HEK293 (cell line): ENCODE results near the gene GPR146.

ENCODE experiments used
- CTCF ChIA-PET: fragments of 350-600 bp; formaldehyde crosslinking; extraction: SDS; loops from one replicate; lab custom pipeline; 2021; ENCODE audit warnings: antibody characterized with exemption; lab: Yijun Ruan, JAX
- POLR2A ChIA-PET: fragments of 300-600 bp; formaldehyde crosslinking; extraction: SDS; loops from one replicate; lab custom pipeline; 2020; ENCODE audit warnings: antibody characterized with exemption, inconsistent platforms; lab: Yijun Ruan, JAX
- H3K27ac ChIP-seq: fragments of 200-500 bp; sonication (Bioruptor generic); 2 replicates; pipeline ENCODE4 v1.5.1; 2014; ENCODE audit warnings: low read depth, low read length, control low read depth, inconsistent platforms; ENCODE audit errors: extremely low read depth
- H3K36me3 ChIP-seq, 2 experiments: fragments of 200-500 bp in 1 of 2; sonication (Bioruptor generic) in 1 of 2; 1 replicate in 1 of 2; 2 replicates in 1 of 2; pipeline ENCODE4 v1.5.1; 2014 to 2017; ENCODE audit warnings: inconsistent platforms in 2 of 2, low read length in 2 of 2; ENCODE audit not compliant: control insufficient read depth in 2 of 2, insufficient read depth in 1 of 2
- H3K4me1 ChIP-seq: fragments of 200-500 bp; sonication (Bioruptor generic); 2 replicates; pipeline ENCODE4 v1.5.1; 2014; ENCODE audit warnings: mild to moderate bottlenecking, low read length, inconsistent platforms; ENCODE audit not compliant: control insufficient read depth, insufficient read depth
- H3K4me3 ChIP-seq: 2 replicates; pipeline ENCODE4 v1.5.1; 2011; ENCODE audit warnings: low read depth, mild to moderate bottlenecking, control low read depth, low read length, moderate library complexity
- H3K9me3 ChIP-seq: fragments of 200-500 bp; sonication (Bioruptor generic); 2 replicates; pipeline ENCODE4 v1.5.1; 2014; ENCODE audit warnings: low read depth, low read length, inconsistent platforms; ENCODE audit not compliant: control insufficient read depth, insufficient read depth
- KLF7 ChIP-seq: fragments of 450-650 bp; formaldehyde crosslinking; IDR thresholded peaks from 2 replicates; pipeline ENCODE4 v1.5.1; 2016; ENCODE audit warnings: missing biosample characterization, missing genetic modification characterization, borderline replicate concordance
- MEIS1 ChIP-seq: sonication (generic); formaldehyde crosslinking; IDR thresholded peaks from 2 replicates; pipeline ENCODE4 v1.8.1; 2022; ENCODE audit warnings: missing genetic modification reagents, mild to moderate bottlenecking, borderline replicate concordance
- PRDM6 ChIP-seq: fragments of 450-650 bp; formaldehyde crosslinking; IDR thresholded peaks from 2 replicates; pipeline ENCODE4 v1.5.1; 2017; ENCODE audit warnings: missing biosample characterization, missing genetic modification characterization
- ZFP37 ChIP-seq: fragments of 450-650 bp; formaldehyde crosslinking; IDR thresholded peaks from 2 replicates; pipeline ENCODE4 v1.5.1; 2016; ENCODE audit warnings: missing biosample characterization, missing genetic modification characterization
- ZNF10 ChIP-seq: fragments of 450-650 bp; formaldehyde crosslinking; IDR thresholded peaks from 2 replicates; pipeline ENCODE4 v1.5.1; 2017; ENCODE audit warnings: missing biosample characterization, missing genetic modification characterization
- ZNF114 ChIP-seq: fragments of 450-650 bp; formaldehyde crosslinking; IDR thresholded peaks from 2 replicates; pipeline ENCODE4 v1.5.0; 2017; ENCODE audit warnings: missing biosample characterization, missing genetic modification characterization
- ZNF155 ChIP-seq: fragments of 450-650 bp; formaldehyde crosslinking; IDR thresholded peaks from 2 replicates; pipeline ENCODE4 v1.5.1; 2016; ENCODE audit warnings: missing biosample characterization, missing genetic modification characterization
- ZNF2 ChIP-seq: fragments of 450-650 bp; formaldehyde crosslinking; IDR thresholded peaks from 2 replicates; pipeline ENCODE4 v1.5.1; 2016; ENCODE audit warnings: missing biosample characterization, missing genetic modification characterization
- ZNF280C ChIP-seq: fragments of 450-650 bp; formaldehyde crosslinking; IDR thresholded peaks from 2 replicates; pipeline ENCODE4 v1.5.1; 2016; ENCODE audit warnings: missing biosample characterization, missing genetic modification characterization
- ZNF354C ChIP-seq: fragments of 450-650 bp; formaldehyde crosslinking; IDR thresholded peaks from 2 replicates; pipeline ENCODE4 v1.5.1; 2016; ENCODE audit warnings: missing biosample characterization, missing genetic modification characterization, low read depth, borderline replicate concordance
- ZNF513 ChIP-seq: fragments of 450-650 bp; IDR thresholded peaks from 2 replicates; pipeline ENCODE4 v1.5.1; 2018; ENCODE audit warnings: missing biosample characterization, missing genetic modification characterization
- ZNF571 ChIP-seq: fragments of 450-650 bp; formaldehyde crosslinking; IDR thresholded peaks from 2 replicates; pipeline ENCODE4 v1.5.0; 2017; ENCODE audit warnings: missing biosample characterization, missing genetic modification characterization
- ZNF610 ChIP-seq: fragments of 450-650 bp; formaldehyde crosslinking; IDR thresholded peaks from 2 replicates; pipeline ENCODE4 v1.5.1; 2016; ENCODE audit warnings: missing biosample characterization, missing genetic modification characterization, borderline replicate concordance
- ZNF639 ChIP-seq: fragments of 450-650 bp; formaldehyde crosslinking; IDR thresholded peaks from 2 replicates; pipeline ENCODE4 v1.5.1; 2016; ENCODE audit warnings: missing biosample characterization, missing genetic modification characterization
- ZNF645 ChIP-seq: fragments of 450-650 bp; formaldehyde crosslinking; IDR thresholded peaks from 2 replicates; pipeline ENCODE4; 2016; ENCODE audit warnings: missing biosample characterization, missing genetic modification characterization
- TF ChIP-seq, protein P1 (sequence below): fragments of 450-650 bp; formaldehyde crosslinking; IDR thresholded peaks from 2 replicates; pipeline ENCODE4 v1.5.1; 2016; ENCODE audit warnings: missing biosample characterization, missing genetic modification characterization
- TF ChIP-seq, protein P2 (sequence below): fragments of 450-650 bp; formaldehyde crosslinking; IDR thresholded peaks from 2 replicates; pipeline ENCODE4 v1.5.1; 2016; ENCODE audit warnings: missing biosample characterization, missing genetic modification characterization, borderline replicate concordance

GPR146 gene

GRCh38 chr7:1078985-1079384 lies 34.6 kb downstream of the GPR146 start:
- Histone ChIP-seq H3K36me3 (no peaks in the 10 kb centered on the region), H3K27ac (no peak overlapping the region), H3K4me3 (no peak overlapping the region), H3K9me3 (no peaks in the 10 kb centered on the region), H3K4me1 (peaks cover 8% of the 10 kb centered on the region)
- TF ChIP-seq ZNF645 (tag by site-specific recombination) (no peak), ZNF10 (tag by site-specific recombination) (no peak), KLF7 (tag by site-specific recombination) (no peak), ZNF280C (no peak), ZNF571 (tag by site-specific recombination) (no peak), MEIS1 (CRISPR knock-in tag) (no peak), ZNF2 (tag by site-specific recombination) (no peak), ZFP37 (tag by site-specific recombination) (no peak), ZNF354C (tag by site-specific recombination) (no peak), ZNF610 (tag by site-specific recombination) (no peak), ZNF513 (no peak), ZNF639 (tag by site-specific recombination) (no peak), ZNF155 (no peak), ZNF114 (tag by site-specific recombination) (no peak), PRDM6 (tag by site-specific recombination) (no peak)
- TF ChIP-seq, protein P1, sequence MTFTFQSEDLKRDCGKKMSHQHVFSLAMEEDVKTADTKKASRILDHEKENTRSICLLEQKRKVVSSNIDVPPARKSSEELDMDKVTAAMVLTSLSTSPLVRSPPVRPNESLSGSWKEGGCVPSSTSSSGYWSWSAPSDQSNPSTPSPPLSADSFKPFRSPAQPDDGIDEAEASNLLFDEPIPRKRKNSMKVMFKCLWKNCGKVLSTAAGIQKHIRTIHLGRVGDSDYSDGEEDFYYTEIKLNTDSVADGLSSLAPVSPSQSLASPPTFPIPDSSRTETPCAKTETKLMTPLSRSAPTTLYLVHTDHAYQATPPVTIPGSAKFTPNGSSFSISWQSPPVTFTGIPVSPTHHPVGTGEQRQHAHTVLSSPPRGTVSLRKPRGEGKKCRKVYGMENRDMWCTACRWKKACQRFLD: no peak
- TF ChIP-seq, protein P2, sequence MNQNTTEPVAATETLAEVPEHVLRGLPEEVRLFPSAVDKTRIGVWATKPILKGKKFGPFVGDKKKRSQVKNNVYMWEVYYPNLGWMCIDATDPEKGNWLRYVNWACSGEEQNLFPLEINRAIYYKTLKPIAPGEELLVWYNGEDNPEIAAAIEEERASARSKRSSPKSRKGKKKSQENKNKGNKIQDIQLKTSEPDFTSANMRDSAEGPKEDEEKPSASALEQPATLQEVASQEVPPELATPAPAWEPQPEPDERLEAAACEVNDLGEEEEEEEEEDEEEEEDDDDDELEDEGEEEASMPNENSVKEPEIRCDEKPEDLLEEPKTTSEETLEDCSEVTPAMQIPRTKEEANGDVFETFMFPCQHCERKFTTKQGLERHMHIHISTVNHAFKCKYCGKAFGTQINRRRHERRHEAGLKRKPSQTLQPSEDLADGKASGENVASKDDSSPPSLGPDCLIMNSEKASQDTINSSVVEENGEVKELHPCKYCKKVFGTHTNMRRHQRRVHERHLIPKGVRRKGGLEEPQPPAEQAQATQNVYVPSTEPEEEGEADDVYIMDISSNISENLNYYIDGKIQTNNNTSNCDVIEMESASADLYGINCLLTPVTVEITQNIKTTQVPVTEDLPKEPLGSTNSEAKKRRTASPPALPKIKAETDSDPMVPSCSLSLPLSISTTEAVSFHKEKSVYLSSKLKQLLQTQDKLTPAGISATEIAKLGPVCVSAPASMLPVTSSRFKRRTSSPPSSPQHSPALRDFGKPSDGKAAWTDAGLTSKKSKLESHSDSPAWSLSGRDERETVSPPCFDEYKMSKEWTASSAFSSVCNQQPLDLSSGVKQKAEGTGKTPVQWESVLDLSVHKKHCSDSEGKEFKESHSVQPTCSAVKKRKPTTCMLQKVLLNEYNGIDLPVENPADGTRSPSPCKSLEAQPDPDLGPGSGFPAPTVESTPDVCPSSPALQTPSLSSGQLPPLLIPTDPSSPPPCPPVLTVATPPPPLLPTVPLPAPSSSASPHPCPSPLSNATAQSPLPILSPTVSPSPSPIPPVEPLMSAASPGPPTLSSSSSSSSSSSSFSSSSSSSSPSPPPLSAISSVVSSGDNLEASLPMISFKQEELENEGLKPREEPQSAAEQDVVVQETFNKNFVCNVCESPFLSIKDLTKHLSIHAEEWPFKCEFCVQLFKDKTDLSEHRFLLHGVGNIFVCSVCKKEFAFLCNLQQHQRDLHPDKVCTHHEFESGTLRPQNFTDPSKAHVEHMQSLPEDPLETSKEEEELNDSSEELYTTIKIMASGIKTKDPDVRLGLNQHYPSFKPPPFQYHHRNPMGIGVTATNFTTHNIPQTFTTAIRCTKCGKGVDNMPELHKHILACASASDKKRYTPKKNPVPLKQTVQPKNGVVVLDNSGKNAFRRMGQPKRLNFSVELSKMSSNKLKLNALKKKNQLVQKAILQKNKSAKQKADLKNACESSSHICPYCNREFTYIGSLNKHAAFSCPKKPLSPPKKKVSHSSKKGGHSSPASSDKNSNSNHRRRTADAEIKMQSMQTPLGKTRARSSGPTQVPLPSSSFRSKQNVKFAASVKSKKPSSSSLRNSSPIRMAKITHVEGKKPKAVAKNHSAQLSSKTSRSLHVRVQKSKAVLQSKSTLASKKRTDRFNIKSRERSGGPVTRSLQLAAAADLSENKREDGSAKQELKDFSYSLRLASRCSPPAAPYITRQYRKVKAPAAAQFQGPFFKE: no peak
- POLR2A ChIA-PET: no interaction called here
- CTCF ChIA-PET: interaction anchor here (1.0 to 1.8 kb wide), 3 partner anchors 13 to 105 kb away, joined by 3 to 8 read pairs (median 4); no protein-coding TSS in a partner anchor
